GM21723 (cell line): ENCODE measurements around the gene CITED1.

Source experiments
- ATAC-seq: cut with Tn5 transposase; IDR thresholded peaks from one replicate; pipeline ENCODE4 v1.9.1; 2021; ENCODE audit warnings: mild to moderate bottlenecking, moderate library complexity; ENCODE audit not compliant: unreplicated experiment

Gene CITED1

GRCh38 chrX:72271812-72272211 is 33.9 kb downstream of the CITED1 start:
- ATAC-seq, result no peak

DNA sequence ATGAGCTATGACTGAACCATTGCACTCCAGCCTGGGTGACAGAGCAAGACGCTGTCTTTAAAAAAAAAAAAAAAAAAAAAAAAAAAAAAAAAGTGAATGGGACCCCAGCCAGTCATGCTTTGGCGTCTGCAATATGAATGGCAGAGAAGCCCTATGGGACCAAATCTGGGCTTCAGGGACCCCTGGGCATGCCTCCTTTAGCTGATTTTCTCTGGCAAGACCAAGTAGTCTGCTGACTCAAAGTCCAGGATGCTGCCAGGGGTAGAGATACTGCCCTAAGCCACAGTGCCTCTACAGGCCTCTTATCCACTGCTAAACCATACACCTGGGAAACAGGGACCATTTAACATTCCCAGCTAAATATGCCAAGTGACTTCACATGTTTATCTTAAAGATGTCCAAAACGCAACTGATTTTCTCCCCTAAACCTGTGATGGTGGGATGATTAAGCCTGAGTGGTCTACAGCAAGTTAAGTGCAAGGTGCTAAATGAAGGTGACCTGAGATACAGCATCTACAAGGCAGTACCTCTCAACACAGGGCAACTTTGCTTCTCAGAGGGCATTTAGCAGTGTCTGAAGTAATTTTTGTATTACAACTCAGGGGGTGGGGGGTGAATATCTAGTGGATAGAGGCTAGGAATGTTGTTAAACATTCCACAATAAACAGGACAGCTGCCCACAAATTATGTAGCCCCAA is 34.5 kb downstream of the CITED1 start:
- no peak for ATAC-seq

GRCh38 chrX:72270316-72270866 is 35.3 kb downstream of the CITED1 start:
- no peak for ATAC-seq

DNA sequence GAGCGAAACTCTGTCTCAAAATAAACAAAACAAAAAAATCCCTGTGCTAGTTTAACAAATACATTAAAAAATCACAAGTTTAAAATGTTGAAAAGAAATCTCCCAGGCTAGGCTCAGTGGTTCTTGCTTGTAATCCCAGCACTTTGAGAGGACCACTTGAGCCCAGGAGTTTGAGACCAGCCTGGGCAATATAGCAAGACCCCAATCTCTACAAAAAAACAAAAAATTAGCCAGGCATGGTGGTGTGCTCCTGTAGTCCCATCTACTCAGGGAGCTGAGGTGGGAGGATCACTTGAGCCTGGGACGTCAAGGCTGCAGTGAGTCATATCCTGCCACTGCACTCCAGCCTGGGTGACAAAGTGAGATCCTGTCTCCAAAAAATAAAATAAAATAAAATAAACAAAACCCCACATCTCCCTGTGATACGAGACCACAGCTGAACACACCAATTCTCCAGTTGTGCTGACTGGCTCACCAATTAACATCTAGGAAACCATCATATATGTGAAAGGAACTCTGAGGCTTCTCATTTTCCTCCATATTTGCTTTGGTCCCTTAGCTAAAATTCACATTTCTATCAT is 36.0 kb downstream of the CITED1 start:
- ATAC-seq, result no peak

DNA sequence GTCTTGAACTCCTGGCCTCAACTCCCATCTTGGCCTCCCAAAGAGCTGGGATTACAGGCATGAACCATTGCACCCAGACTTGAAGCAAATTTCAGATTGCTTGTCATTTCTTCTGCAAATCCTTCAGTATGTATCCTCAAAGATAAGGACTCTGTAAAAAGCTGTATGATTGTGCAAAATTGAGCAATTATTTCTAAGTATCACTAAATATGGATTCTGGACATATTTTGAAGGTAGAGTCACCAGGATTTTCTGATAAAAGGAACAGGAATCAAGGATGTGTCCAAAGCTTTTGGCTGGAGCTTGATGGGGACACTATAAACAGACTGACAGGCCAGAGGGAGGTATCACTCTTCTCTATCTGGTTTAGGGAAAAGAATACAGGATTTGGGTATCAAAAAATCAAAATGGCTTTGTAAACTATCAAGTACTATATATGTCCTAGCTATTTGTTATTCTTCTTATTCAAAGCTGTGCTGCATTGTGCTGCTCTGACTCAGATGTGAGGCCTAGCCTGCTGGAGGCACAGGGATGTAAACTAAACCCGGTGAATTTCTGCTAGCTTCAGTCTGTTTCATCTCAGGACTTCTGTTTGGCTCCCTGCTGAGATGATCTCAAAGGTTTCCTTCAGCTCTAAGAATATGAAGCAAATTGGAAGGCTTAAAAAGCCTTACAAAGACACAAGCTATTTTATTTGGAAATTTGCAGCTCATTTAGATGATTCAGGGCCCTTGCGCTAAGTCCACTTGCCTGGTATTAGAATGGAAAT is 36.9 kb downstream of the CITED1 start:
- no peak for ATAC-seq

GRCh38 chrX:72265263-72265662 is 40.5 kb downstream of the CITED1 start:
- no peak for ATAC-seq

DNA sequence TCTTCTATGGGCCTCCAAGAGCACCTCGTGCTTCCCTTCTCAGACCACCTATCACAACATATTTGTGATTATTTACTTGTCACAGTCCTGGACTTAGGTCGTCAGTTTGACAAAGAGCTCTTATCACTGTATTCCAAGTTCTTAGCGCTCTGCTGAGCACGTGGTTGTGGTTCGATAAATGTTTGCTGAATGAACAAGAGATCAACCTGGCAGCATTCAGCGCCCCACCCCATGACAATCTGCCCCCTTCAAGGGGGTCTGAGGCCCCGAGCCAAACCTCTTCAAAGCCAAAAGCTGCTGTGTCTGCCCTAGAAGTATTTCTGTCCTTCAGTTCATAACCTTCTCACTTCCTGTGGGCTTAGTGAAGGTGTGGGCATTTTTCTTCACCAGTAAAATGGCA is 43.6 kb downstream of the CITED1 start:
- ATAC-seq, result no peak

GRCh38 chrX:72260448-72260847 is 45.3 kb downstream of the CITED1 start:
- no peak for ATAC-seq

GRCh38 chrX:72258174-72258573 is 47.5 kb downstream of the CITED1 start:
- ATAC-seq, result no peak

- ATAC-seq, result no peak
These were observed 49.9 kb downstream of the CITED1 start for GRCh38 chrX:72255864-72256263.

DNA sequence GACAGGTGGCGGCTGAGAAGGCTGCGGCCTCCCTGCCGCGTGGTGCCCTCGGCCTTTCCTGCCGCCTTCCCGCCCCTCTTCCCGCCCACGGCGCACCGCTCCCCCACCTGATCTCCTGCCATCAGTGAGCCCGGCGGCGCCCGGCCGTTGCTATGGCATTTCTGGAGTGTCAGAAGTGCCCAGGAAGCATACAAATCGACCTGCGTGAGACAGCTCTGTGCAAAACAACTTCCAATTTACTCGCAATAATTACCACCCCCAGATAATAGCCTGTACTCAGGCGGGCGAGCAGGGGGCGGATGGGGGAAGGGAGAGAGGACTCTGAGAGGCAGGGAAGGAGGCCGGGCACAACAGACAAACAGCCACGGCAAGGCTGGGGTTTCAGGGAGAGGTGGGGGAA is 50.3 kb downstream of the CITED1 start:
- no peak for ATAC-seq

DNA sequence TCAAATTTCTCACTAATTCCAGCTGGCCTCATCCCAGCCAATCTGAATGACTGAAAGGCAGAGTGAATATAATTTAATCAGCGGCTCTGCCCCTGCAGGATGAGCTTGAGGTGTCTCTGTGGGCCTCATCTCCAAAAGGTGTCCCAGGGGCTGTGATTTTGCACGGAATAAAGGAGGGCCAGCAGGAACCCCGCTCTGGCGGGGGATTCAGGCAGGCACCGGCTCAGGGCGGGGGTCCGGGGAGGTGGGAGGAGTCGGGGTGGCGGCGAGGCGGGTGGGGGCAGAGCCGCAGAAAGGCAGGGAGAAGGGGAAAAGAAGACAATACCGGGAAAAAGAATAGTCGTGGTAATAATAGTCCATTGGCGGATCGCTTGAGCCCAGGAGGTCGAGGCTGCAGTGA is 50.9 kb downstream of the CITED1 start:
- ATAC-seq, result no peak

DNA sequence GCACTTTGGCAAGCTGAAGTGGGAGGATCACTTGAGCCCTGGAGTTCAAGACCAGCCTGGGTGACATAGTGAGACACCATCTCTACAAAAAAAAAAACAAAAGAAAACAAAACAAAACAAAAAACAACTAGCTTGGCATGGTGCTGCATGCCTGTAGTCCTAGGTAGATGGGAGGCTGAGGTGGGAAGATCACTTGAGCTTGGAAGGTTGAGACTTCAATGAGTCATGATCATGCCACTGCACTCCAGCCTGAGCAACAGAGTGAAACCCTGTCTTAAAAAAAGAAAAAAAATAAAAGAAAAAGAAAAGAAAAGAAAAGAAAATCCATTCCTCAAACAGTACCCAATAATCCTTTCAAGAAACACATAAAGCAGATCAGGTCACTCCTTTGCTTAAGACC is 52.0 kb downstream of the CITED1 start:
- ATAC-seq, result no peak
